ENCODE data around the gene PPP1R15B. TPM values are rescaled to one million over a fixed set of nuclear protein-coding genes. Genes with fewer than 3 reads are reported as not detected.

Gene PPP1R15B
- total RNA-seq, 1 experiment from 2014 or later: 69.3 TPM

- H3K9me3 ChIP-seq (ENCODE audit: control insufficient read depth in 1 of 2, insufficient read depth in 1 of 2, low read depth in 1 of 2, low read length in 2 of 2): no peaks in the 10 kb centered on the region
- RAD21 ChIA-PET (ENCODE audit: low non-redundant PET in 1 of 2, low total read pairs in 2 of 2, uncharacterized antibody in 2 of 2, unreplicated experiment in 2 of 2): no interaction called here
- no peaks in the 10 kb centered on the region for H3K27me3 ChIP-seq (ENCODE audit: insufficient read depth, low read length)
- CTCF ChIA-PET: interaction anchor here (1.6 to 2.7 kb wide), 2 partner anchors 12 to 60 kb away, joined by 7 to 11 read pairs; no protein-coding TSS in a partner anchor
- POLR2A ChIA-PET: no interaction called here
- no peak overlapping the region for H3K4me2 ChIP-seq (ENCODE audit: low read length)
- no peak overlapping the region for H3K4me3 ChIP-seq (replicated peaks in 1 of 2; ENCODE audit: low read depth in 1 of 2, low read length in 2 of 2)
- H3K9me2 ChIP-seq (ENCODE audit: insufficient read depth): no peaks in the 10 kb centered on the region
- no peak for ATAC-seq
- H4K20me1 ChIP-seq (ENCODE audit: insufficient read depth): no peaks in the 10 kb centered on the region
- H2AFZ ChIP-seq (ENCODE audit: low read depth, low read length, poor library complexity, severe bottlenecking): no peak overlapping the region
- no peak overlapping the region for H3K9ac ChIP-seq (ENCODE audit: low read length)
- intact Hi-C loops (cut with micrococcal nuclease): no loop called here
- DNase-seq (ENCODE audit: low read depth, low spot score): no peak
- no TSS peak for BruUV-seq (replicated peaks)
- peaks cover 0 to 2% of the 10 kb centered on the region in 2 experiments; a peak in 2 of 4 replicates for H3K36me3 ChIP-seq (ENCODE audit: control insufficient read depth in 1 of 2, insufficient read depth in 2 of 2, low read length in 2 of 2)
- peaks cover 0 to 16% of the 10 kb centered on the region in 2 experiments; a peak in 2 of 4 replicates for H3K4me1 ChIP-seq (ENCODE audit: control insufficient read depth in 1 of 2, insufficient read depth in 2 of 2, low read length in 2 of 2)
- H3K79me2 ChIP-seq (ENCODE audit: insufficient read depth, low read length): no peaks in the 10 kb centered on the region
- no peak overlapping the region for H3K27ac ChIP-seq (ENCODE audit: low read depth, low read length)
- TF ChIP-seq, protein P1, sequence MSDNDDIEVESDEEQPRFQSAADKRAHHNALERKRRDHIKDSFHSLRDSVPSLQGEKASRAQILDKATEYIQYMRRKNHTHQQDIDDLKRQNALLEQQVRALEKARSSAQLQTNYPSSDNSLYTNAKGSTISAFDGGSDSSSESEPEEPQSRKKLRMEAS (IDR thresholded peaks at IDR 0.05): no peak
- TF ChIP-seq POLR2A (IDR thresholded peaks at IDR 0.05; ENCODE audit: borderline replicate concordance, extremely low read depth, insufficient read depth, insufficient read length) (no peak), SRF (IDR thresholded peaks at IDR 0.05; ENCODE audit: low read depth) (no peak), CEBPB (IDR thresholded peaks at IDR 0.05; ENCODE audit: low read depth) (no peak), EZH2 (IDR thresholded peaks at IDR 0.05) (no peak)
Measured at GRCh38 chr1:204442376-204443259, 31.0 kb upstream of the PPP1R15B start.

DNA sequence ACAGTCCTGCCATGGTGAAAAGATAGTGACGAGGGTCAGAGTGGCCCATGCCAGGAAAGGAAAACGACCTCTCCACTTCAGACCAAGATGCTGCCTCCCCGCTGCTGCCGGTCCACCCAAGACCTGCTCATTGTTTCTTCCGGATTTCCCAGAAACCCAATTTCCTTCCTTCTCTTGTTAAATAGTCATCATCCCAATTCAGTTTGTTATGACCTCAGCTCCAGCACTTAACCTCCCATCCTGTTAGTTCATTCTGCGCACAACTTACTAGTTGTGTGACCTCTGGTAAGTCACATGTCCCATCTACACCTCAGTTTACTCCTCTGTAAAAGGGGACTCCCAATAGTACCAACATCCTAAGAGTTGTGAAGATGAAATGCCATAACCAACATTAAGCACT lies 29.9 kb upstream of the PPP1R15B start:
- H3K27me3 ChIP-seq (ENCODE audit: insufficient read depth, low read length): no peaks in the 10 kb centered on the region
- no TSS peak for BruUV-seq (replicated peaks)
- DNase-seq (ENCODE audit: low read depth, low spot score) (no peak), ATAC-seq (no peak)
- no peak overlapping the region for H3K9ac ChIP-seq (ENCODE audit: low read length)
- peaks cover 0 to 4% of the 10 kb centered on the region in 2 experiments; a peak in 2 of 4 replicates for H3K36me3 ChIP-seq (ENCODE audit: control insufficient read depth in 1 of 2, insufficient read depth in 2 of 2, low read length in 2 of 2)
- no peak overlapping the region for H3K27ac ChIP-seq (ENCODE audit: low read depth, low read length)
- peaks cover 0 to 8% of the 10 kb centered on the region in 2 experiments; a peak in 1 of 4 replicates for H3K4me1 ChIP-seq (ENCODE audit: control insufficient read depth in 1 of 2, insufficient read depth in 2 of 2, low read length in 2 of 2)
- ChIA-PET CTCF (no interaction called here), RAD21 (ENCODE audit: low non-redundant PET in 1 of 2, low total read pairs in 2 of 2, uncharacterized antibody in 2 of 2, unreplicated experiment in 2 of 2) (no interaction called here), POLR2A (no interaction called here)
- no peak overlapping the region for H2AFZ ChIP-seq (ENCODE audit: low read depth, low read length, poor library complexity, severe bottlenecking)
- no peak overlapping the region for H3K4me3 ChIP-seq (replicated peaks in 1 of 2; ENCODE audit: low read depth in 1 of 2, low read length in 2 of 2)
- H3K4me2 ChIP-seq (ENCODE audit: low read length): no peak overlapping the region
- H4K20me1 ChIP-seq (ENCODE audit: insufficient read depth): no peaks in the 10 kb centered on the region
- no peaks in the 10 kb centered on the region for H3K79me2 ChIP-seq (ENCODE audit: insufficient read depth, low read length)
- intact Hi-C loops (cut with micrococcal nuclease): no loop called here
- no peaks in the 10 kb centered on the region for H3K9me3 ChIP-seq (ENCODE audit: control insufficient read depth in 1 of 2, insufficient read depth in 1 of 2, low read depth in 1 of 2, low read length in 2 of 2)
- H3K9me2 ChIP-seq (ENCODE audit: insufficient read depth): no peaks in the 10 kb centered on the region
- TF ChIP-seq CTCF (IDR thresholded peaks at IDR 0.05 in 2 of 3, conservative IDR thresholded peaks at IDR 0.05 in 1 of 3; ENCODE audit: borderline replicate concordance in 1 of 3, insufficient read depth in 1 of 3, low read depth in 2 of 3, low read length in 2 of 3) (no peak), REST (IDR thresholded peaks at IDR 0.05; ENCODE audit: low read depth) (no peak), SP1 (IDR thresholded peaks at IDR 0.05; ENCODE audit: low read depth) (no peak), CBX3 (IDR thresholded peaks at IDR 0.05; ENCODE audit: low read depth) (no peak)
- TF ChIP-seq, protein P2, sequence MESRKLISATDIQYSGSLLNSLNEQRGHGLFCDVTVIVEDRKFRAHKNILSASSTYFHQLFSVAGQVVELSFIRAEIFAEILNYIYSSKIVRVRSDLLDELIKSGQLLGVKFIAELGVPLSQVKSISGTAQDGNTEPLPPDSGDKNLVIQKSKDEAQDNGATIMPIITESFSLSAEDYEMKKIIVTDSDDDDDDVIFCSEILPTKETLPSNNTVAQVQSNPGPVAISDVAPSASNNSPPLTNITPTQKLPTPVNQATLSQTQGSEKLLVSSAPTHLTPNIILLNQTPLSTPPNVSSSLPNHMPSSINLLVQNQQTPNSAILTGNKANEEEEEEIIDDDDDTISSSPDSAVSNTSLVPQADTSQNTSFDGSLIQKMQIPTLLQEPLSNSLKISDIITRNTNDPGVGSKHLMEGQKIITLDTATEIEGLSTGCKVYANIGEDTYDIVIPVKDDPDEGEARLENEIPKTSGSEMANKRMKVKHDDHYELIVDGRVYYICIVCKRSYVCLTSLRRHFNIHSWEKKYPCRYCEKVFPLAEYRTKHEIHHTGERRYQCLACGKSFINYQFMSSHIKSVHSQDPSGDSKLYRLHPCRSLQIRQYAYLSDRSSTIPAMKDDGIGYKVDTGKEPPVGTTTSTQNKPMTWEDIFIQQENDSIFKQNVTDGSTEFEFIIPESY (IDR thresholded peaks at IDR 0.05; ENCODE audit: extremely low read depth, insufficient replicate concordance, low read length): no peak
- TF ChIP-seq, protein P1 (IDR thresholded peaks at IDR 0.05): no peak

Measured in HCT116 (cell line).